ENCODE results near the gene RIOK2.
"Not testable (repeated sequence)": the region's sequence is repeated elsewhere in the genome, so short reads cannot be mapped to it uniquely, and the experiment has no call there.

The RIOK2 gene

DNA sequence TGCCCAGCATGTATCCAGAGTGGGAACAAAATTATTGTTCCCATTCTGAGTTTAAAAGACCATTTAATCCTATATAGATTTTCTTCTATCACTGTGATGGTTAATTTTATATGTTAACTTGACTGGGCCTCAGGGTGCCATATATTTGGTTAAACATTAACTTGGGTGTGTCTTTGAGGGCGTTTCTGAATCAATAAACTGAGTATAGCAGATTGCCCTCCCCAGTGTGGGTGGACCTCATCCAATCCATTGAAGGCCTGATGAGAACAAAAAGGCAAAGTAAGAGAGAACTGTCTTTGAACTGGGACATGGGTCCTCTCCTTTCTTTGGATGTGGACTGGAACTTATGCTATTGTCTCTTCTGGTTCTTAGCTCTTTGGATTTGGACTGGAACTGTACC, 17.3 kb downstream of the RIOK2 start:
- no peak for DNase-seq

DNA sequence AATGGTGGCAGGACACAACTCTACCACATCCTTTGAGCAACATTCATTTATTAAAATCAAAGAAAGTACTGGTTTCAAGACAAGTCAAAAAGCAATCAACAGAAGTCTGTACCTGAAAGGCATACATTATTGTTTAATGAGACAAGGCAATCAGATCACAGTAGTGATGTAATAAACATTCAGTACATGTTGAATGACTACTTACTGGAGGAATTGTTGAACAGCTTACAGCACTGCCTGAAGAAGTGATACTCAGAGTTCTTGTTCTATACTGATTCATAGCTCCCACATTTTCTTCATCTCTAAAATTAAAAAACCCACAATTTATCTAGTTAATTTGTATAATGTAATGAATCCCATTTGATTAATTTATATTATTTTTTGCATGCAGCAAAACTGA, 18.2 kb downstream of the RIOK2 start:
- DNase-seq, result no peak

DNA sequence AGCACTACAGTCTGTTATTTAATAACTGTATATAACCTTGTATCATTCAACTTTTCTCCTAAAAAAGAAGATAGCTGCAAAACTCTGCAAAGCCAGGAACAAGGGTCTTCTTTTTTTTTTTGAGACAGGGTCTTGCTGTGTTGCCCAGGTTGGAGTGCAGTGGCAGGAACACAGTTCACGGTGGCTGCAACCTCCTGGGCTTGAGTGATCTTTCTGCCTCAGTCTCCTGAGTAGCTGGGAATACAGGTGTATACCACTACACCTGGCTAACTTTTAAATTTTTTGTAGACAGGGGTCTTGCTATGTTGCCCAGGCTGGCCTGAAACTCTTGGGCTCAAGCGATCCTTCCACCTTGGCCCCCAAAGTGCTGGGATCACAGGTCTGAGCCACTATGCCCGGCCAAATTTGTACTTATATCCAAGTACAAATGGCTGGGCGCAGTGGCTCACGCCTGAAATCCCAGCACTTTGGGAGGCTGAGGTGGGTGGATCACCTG, 19.2 kb downstream of the RIOK2 start:
- DNase-seq, result no peak

DNA sequence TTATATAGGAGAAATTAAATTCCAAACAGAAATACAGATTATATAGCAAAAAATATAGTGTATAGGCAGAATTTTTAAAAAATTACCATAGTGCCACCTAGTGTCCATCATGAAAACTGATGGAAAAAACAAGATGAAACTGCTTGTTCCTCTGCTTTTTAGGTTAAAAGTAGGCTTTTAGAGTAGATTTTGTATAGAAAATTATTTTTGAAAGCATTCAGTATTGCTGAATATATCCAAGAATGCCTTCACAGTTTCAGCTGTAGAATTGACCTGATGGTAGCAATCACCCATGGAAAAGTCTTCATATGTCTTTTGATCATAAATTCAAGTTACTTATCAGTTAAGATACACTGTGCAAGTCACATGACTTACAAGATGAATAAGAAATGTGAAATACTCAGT, 19.7 kb downstream of the RIOK2 start:
- DNase-seq, result no peak

DNA sequence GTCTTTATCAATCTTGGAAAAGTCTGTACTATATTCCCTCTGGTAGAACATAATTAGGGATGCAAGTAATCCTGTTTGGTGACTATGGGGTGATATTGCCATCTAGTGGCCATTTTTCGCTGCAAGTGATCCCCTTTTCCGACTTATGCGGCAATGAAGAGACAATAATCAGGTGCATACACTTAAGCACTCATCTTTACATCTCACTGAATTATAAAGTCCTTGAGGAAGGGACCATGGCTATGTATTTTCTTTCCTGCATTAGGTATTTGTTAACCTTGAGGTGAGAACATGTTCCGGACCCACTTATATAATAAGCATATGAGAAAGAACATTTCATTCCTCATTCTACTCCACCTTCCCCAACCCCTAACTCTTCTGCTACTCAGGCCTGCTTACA, 21.0 kb downstream of the RIOK2 start:
- DNase-seq, result peak; percentile 15 to 59

DNA sequence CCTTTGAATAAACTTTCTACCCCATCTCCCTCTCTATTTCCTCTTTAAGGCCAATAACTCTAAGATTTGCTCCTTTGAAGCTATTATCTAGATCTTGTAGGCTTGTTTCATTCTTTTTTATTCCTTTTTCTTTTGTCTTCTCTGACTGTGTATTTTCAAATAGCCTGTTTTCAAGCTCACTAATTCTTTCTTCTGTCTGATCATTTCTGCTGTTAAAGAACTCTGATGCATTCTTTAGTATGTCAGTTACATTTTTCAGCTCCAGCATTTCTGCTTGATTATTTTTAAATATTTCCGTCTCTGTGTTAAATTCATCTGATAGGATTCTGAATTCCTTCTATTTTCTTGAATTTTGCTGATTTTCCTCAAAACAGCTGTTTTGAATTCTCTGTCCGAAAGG, 25.4 kb downstream of the RIOK2 start:
- DNase-seq, result no peak

DNA sequence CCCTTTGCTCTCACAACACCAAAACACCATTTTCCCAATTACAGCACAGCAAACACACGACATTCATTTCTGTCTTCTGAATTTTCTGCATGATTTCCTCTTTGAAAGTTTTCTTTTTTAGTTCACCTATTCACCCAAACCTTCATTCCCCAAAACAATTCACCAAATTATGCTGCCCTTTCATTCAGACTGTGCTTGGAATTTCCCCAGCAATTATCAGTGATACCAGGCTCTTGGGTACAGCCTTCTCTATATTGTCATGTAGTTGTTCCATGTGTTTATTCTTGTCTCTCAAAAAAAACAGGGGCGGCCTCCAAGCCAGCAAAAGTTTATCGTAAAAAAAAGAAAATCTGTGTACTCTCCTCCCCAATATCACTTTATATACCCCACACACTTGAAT, 31.7 kb downstream of the RIOK2 start:
- no peak for DNase-seq

DNA sequence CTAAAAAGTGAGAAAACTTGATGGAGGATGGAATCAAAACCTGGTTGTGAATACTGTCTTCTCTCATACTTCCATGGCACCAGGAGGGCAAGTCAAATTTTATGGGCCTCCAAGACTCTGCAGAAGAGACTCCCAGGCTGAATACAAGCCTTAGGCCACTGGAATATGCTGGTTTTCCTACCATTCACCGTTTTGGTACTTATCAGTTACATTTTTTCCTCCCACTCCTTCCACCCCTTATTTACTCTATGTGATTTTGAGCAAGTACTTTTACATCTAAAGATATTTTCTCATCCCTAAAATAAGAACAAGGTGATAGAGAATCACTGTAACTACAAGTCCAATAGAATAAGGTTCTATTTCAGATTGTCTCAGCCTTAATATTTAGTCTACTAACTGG, 32.6 kb downstream of the RIOK2 start:
- no peak for DNase-seq

DNA sequence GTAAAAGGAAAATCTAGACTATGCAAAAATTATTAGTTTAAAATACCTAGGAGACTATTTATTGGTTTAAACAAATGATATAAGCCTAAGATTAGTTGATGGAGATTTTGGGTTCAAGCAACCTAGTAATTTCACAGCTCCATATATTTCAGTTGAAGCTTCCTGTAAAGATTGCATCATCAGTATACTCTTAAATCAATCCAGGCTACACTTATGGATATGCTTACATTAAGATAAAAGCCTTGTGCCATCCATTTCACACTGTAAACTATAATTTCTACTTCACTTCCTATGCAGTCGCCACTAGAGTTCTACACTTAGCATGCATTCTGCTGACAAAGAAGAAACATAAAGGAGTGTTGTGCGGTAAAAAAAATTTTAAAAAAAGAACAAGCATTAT, 33.3 kb downstream of the RIOK2 start:
- no peak for DNase-seq

DNA sequence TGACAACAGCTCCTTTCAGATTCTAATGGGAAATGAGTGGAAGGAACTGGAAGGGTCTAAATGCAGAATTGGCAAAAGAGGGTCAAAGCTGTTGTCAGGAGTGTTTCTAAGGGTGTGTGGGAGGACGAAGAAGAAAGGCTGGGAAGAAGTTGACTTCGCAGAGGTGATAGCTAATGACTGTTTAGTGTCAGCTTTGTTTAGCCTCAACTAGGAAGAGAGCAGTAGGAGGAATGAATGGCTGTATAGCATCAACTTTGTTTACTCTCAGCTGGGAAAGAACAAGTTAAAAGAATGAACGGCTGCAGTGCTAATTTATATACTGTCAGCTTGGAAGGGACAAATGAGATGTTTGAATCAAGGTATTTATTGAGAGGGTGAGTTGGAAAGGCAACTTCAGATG, 34.8 kb downstream of the RIOK2 start:
- DNase-seq, result no peak

DNA sequence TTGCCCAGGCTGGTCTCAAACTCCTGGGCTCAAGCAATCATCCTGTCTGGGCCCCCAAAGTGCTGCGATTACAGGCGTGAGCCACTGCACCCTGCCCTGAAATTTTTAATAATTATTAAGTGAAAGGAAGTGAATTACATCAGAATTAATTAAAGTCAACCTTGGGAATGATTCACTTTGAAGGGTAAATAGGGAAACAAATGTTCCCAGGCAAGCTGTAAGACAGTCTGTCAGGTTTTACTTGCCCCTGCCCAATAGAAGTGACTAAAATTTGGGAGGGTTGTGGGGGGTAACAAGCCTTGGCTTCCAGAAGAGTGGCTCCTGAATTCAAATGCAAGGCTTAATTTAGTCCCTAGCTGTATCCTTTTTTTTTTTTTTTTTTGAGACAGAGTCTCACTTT, 39.3 kb downstream of the RIOK2 start:
- no peak for DNase-seq

DNA sequence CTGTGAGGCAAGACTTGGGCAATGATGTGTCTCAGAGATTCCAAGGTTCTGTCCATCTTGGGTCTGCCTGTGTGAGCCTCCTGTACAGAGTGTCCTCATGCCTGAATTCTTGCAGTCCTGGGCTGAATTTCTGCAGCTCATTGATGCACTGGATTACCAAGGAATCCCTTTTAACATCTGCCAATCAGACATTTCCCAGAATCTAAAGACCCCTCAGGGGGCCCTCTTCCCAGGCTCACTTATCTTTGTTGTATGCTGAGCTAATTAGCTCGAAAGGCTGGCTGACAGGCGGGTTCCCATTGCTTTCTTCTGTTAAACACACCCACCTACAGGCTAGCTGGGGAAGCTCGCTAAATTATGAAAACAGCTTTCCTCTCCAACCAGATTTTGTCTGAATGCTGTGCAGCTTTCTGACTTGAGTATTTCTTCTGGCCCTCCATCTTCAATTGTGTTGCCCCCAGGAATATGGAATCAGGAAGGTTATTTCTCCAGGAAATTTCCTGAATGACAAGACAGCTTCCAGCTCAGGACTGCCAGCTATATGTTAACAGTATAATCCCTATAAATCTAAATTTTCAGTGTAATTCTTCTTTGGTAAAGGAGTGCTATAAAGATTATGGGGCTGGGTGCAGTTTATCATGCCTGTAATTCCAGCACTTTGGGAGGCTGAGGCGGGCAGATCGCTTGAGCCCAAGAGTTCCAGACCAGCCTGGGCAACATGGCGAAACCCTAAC, 40.4 kb downstream of the RIOK2 start, which contains the start of gene LIX1:
Gene LIX1, minus strand, starts transcription at position 91 of the 734 bp plus-strand sequence. Its CDS starts 35 bp downstream, at position 56.
- no peak for DNase-seq

DNA sequence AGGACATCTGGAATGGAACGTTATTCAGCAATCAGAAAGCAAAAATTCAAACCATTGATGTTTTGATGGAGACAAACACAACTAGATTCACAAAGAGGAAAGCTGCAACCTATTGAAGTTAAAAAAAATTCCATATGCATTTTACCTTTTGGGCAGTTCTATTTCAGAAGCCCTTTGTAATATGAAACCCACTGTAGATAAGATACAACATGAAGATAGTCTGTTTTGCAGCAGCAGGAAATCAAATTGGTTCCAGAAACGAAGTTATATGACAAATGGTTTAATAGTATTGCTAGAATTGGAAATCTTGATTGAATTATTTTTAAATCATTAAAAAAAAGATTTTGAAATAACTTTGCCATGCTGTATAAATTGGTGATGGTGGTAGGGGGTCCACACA, 41.5 kb downstream of the RIOK2 start:
- DNase-seq, result no peak

DNA sequence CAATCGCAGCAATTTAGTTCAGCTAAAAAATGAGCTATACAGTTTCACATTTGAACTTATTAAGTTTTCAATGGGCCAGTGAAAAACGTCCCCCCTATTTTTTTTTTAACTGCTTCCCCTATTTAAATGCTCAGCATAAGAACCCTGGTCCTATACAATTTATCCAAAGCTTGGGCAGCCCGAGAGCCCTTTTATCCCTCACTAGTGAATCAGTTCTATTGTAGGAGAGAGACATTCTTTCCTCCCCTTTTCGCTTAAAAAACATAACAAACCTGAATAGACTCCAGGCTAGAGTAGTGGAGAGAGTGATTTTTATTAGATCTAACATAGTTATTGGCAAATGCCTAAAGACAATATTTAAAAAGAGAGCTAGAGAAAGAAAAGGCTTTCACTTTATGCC, 42.0 kb downstream of the RIOK2 start:
- DNase-seq, result no peak

DNA sequence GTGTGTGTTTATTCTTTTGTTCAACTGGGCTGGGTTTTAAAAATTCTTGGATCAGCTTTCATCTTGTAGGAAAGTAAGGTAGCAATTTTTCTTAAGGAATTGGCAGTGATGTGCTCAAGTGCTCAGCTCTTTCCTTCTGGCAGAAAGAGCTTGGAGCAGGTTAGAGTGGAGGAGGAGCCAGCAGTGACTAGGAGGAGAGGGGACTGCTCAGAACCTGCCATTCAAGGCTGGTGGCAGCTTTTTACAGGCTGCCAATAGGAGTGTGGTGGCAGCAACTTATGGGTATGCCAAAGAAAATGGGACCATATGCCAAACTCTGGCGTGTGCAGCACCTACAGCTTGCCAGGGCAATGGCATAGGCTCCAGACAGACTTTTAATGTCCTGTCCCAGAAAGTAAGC, 42.8 kb downstream of the RIOK2 start:
- DNase-seq, result not testable (repeated sequence)

DNA sequence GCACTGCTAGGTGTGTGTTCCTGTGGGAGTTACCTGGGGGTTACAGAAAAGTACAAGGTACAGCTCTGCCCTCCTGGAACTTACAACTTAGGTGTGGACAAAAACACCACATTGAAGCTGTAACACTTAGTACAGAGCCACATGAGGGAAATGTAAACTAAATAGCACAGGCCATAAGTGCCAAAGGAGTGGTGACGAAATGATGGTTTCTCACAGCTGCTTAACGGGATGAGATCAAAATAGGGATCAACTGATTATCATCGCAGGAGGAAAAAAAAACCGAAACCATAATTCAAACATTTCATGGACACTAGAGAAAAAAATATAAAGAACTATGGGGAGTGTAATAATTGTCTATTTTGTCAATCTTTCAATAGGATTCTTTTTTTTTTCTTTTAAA, 46.6 kb downstream of the RIOK2 start:
- DNase-seq, result no peak

DNA sequence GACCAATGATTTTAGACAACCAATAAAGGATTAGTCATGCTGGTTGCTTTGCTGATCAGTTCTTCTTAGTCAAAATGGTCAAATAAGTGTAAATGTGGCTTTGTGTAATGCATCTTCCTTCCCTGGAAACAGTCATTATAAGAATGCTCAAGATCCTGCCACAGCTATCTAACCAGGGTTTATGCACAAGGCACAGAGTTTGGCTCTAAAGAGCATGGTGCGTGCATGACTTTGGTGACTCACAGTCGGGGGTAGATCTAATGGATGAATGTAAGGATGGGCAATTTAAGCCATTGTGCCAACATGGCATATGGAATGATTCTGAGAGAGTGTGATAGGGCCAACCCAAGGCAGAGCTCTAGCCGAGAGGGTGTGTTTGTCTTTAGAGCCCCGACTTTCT, 47.2 kb downstream of the RIOK2 start:
- DNase-seq, result no peak

DNA sequence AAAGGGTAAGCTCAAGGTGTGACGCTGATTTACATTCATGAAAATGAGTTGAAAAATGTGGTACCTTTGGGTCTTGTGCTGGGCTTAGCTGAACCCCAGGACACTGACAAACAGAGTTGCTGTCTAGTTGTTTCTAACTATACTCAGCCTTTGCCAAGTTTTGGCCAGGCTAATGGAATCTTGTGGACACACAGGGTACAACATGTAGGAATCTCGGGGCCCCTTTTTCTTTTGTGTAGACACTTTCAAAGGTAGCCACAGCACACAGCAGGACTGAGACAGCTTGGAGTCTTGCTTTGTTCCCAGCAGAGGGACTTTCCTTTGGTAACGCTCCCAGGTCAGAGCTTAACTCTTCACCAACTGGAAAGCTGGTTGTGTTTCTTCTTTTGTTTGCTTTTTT, 48.4 kb downstream of the RIOK2 start:
- DNase-seq, result no peak

DNA sequence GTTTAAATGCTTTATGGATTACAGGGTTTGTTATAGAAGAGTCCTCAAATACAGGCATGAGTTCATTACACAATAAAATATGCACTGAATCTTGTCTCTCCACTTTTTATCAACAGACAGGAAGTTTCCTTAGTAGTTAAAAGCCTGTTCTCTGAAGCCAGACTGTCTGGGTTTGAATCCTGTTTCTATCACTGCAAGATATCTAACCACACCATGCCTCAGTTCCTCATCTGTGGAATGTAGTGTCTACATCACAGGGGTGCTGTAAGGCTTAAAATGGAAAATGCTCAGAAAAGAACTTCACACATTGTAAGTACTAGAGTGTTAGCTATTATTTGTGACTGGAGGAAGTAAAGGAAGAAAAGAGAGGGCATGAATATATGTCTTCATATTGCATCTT, 49.9 kb downstream of the RIOK2 start:
- DNase-seq, result no peak

DNA sequence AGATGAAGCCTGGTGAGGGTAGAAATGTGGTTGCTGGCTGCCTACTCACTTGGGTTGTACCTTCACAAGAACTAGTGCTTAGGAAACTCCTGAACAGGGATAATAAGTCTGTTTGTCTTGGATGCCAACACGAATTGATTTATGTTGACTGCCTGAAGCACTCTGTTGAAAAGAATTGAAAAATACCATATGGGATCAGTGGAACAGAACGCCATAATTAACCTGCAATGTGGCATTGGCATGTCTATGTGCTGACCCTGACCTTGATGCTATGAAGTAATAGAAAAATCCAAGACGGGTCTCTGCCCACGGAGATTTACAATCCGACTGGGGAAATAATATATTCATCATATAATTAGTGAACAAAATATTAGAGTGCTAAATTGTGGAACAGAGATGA, 51.1 kb downstream of the RIOK2 start:
- DNase-seq, result no peak

DNA sequence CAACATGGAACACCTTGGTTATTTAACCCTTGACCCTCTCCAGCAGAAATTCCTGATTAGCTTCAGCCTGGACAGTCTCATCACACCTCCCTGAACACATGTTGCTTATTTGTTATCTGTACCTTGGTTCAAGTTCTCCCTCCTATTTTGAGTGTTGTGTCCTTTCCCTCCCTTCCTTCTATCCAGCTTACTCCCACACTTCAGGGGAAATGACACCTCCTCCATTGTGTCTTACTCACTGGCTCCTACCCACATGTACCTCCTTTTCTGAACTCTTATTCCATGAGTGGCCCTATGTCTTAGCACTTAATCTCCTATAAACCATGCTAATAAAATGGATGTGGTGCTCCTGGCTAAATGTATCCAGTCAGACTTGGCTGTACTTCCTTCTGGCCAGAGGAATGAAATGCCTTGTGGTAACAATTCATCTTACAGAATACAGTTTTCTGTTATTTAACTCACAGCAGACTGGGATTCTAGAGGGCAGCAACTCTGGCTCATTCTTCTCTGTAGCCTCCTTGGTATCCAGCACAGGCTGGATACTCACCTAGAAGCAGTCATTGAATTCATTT, 51.8 kb downstream of the RIOK2 start:
- DNase-seq, result no peak

DNA sequence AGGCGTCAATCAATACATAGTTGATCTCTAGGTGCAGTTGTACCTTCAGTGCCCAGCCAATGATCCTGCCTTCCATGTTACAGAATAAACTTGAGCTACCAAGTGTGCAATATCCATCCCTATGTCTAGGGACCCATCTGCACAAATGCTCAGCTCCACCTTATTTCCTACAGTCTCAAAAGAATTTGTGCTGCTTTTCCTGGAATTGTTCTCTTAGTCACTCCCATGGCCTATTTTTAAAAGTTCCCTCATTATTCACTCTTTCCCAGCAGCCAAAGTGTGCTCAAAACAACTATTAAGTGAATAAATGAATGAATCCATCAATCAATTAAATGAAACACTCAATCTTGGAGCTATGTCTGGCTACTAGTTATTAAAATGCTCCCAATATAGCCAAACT, 55.3 kb downstream of the RIOK2 start:
- no peak for DNase-seq

DNA sequence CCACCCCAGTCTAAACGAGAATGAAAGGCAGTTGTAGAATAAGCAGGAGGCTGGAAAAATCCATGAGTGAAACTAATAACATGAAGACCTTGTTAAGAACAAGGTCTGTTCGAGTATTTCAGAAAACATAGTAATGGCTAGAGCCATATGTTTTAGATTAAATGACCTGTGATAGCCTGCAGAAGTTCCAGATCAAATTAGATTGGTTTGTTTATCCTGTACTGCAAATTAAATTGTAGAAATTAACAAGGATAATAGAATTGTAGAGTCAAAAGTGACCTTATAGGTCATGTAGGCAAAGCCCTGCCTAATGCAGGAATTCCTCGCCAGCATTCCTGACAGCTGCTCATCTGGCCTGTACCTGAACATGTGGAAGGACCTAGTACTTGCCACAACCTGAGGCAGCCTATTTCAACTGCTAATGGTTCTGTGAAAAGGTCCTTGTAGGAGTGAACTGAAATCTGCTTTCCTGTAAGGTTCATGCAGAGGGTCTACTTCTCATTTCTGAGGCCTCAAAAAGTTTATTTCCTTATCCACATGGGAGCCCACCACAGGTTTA, 57.8 kb downstream of the RIOK2 start:
- DNase-seq, result no peak

DNA sequence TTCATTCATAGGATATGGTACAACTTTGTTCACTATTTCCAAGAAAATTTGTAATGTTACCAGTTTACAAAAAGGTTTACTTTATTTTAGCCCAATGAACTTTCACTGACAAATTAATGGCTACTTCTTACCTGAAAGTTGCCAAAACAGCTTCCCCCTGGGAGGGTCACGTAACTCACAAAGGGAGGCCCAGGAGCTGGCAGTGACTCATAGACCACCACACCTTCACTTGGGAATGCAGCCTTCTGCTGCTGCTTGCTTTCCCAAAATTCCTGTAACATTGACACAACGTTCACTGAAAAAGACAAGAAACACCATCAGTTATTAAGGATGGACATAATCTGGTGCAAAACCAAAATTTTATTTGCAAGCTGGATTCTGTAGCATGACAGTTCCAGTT, 58.7 kb downstream of the RIOK2 start:
- DNase-seq, result no peak

DNA sequence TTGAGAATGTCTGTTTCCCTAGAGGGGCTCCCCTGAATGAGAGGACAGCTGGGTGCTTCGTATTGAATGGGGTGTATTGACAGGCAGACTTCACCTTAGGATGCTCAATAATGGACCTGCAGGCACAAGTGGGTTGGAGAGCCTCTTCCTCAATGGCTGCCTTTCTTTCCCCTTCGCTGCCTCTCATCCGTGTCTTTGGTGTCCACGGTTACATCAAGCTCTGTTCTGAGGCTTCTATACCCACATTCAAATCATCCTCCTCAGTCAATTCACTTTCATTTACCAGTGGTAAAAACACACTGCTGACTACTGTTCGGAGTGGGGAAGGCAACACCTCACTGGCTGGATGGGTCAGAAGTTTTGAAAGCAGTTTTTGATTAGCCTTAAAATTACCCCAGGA, 61.2 kb downstream of the RIOK2 start:
- DNase-seq, result no peak

Data from cerebellar nuclear complex (tissue), 1 donor.